Right lung (tissue), 5 donors: ENCODE measurements around the gene PLIN1. TPM values are rescaled to one million over a fixed set of nuclear protein-coding genes. Genes with fewer than 3 reads are reported as not detected.

Experiments
- DNase-seq, 2 donors: peaks; one replicate each; pipeline ENCODE4 v3.0.0-alpha.2; 2013
- polyA plus RNA-seq, 5 donors: library from polyadenylated mRNA; unstranded; fragments of 120-200 nt; gene quantifications; one replicate each; pipeline versions ENCODE4 v1.2.1 to v1.2.3, GENCODE V29; 2013; ENCODE audit warnings: inconsistent platforms in 1 of 5, low replicate concordance in 1 of 5; ENCODE audit not compliant: insufficient read length in 5 of 5, insufficient read depth in 1 of 5

PLIN1 gene
- polyA plus RNA-seq, 5 donors, result 0.79 to 1.4 (median 0.98) TPM

DNA sequence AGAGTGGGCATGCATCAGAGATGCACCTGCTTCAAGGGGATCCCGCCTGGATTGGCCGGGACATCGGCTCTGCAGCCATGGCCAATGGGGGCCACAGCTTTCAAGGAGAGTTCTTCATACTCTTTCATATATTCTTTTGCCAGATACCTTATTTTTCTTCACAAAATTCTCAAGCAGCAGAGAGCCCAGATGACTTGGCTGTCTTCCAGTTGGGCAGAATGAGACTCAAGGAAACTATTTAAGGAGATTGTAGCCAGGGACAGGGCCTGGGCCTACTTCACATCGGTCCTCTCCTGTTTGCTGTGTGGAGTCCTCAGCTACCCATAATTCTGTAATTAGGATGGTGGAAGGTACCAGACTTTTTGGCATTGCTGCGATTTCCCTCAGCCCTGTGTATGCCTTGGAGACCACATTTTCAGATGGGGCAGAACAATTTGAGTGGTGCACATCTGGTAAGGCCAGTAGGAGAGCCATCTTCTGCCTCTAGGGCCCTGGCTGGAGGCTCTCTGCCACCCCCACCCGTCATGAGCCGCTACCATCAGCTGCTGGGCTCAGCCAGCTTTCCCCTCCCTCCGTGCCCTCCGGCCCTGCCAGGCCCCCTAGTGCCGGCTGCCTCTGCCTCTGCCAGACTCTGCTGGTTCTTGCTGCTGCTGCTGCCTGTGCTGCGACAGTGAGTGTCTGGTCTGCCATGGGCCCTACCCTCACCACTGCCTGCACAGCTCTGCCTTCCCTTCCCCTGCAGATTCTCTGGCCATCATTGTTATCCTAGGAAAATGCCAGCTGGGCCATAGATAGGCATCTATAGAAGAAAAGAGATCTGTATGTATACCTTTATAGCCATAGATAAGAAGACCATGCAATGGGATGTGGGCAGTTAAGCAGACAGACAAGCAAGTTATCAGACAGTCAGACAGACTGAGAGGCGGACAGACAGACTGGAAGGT lies 6.7 kb downstream of the PLIN1 start:
- DNase-seq, result no peak

DNA sequence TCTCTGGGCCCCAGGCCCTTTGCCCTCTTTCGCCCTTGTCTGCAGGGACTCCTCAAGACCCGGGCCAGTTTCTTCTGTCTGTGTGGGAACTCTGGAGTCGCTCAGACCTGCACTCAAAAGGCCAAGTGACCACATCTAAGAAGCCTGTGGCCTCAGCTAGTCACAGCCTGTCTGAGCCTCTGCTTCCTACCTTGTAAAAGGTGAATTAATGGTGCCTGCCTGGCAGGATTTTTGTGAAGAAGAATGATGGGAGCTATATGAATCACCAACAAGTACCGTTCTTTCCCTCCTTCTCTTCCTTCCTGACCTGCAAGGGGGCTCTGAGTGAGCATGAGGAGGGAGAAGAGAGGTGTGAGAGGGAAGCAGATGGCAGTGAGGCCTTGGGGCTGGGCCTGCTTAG lies 7.5 kb downstream of the PLIN1 start:
- DNase-seq, result no peak

DNA sequence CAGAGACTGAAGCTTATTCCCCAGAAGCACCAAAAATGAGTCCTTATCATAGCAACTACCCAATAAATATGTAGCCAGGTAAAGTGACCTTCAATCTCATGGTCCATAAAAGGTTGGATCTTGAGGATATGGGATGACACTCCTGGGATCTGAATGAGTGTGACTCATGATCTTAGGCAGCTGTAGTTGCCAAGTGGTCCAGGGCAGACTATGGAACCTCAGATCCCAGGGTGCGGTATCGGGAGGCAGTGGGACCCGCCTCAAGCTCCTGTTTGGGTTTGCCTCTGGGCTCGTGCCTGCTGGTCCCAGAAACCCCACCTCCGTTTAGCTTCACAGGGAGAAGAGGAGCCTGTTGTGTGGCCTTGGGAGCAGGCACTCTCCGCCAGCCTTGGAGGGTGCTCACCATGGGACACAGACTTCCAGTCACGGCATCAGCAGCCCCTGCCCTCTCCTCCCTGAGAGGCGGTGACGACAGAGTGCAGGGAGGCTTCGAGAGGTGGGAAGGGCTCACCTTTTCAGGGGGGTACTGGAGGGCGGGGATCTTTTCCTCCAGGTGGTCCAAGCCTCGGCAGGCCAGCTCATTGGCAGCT lies 8.1 kb downstream of the PLIN1 start:
- DNase-seq, result no peak

DNA sequence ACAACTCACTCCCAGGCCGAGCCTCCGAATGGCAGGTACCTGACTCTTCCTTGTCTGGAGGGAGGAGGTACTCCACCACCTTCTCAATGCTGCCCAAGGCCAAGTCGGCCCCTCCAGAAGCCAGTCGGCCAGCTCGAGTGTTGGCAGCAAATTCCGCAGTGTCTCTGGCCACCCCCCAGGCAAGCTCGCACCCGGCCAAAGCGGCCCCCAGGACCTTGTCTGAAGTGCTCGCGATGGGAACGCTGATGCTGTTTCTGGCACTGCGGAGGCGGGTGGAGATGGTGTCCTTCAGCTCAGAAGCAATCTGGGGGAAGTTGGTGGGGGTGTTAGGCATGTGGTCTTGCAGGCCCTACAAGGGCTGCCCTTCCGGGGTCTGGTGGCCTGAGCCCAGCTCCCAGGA lies 9.2 kb downstream of the PLIN1 start:
- no peak for DNase-seq

DNA sequence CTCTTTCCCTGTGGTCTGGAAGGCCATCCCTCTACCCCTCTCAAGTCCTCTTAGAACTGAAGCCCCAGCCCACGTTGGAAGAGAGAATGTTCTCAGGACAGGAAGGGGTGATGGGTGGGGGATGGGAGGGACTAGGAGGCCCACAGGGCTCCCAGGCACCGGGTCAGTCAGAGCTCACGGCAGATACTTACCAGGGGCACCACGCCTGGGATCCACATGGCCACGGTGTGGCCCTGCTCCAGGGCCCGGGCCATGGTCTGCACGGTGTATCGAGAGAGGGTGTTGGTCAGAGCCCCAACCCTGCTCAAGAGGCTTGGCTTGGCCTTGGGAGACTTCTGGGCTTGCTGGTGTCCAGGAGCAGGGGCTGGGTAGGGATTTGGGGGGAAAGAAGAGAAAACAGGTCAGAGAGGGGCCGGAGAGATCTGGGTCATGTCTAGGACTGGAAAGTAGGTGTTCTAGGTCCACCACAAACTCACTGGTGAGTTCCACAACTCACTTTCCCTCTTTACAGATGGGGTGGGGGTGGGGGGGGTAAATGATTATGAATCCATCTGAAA lies 9.8 kb downstream of the PLIN1 start:
- no peak for DNase-seq

DNA sequence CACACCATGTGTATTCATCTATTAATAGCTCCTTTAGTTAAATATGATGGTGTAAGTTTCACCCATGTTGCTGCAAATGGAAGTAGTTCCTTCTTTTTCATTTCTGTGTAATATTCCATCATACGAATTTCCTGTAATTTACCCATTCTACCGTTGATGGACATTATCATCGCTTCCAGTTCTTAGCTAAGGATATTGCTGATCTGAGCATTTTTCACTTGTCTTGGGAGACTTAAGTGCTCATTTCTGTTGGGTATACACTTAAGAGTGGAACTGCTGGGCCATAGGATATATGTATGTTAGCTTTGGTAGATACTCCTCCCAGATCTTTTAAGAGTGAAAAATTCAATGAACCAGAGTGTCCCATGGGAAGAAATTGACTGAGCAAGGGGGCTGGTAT lies 11.0 kb downstream of the PLIN1 start:
- DNase-seq, result no peak

DNA sequence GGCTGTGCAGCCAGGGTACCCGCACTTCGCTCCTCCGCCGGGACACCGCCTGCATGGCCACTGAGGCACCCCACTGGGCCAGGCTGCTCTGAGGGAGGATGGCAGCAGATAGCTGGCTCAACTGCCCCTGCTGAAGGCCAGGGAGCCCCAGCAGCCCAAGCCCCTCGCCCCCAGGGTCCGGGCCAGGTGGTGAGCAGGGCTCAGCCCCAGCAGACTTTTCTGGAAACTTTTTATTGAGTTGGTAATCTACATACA lies 11.5 kb downstream of the PLIN1 start:
- DNase-seq, result no peak

DNA sequence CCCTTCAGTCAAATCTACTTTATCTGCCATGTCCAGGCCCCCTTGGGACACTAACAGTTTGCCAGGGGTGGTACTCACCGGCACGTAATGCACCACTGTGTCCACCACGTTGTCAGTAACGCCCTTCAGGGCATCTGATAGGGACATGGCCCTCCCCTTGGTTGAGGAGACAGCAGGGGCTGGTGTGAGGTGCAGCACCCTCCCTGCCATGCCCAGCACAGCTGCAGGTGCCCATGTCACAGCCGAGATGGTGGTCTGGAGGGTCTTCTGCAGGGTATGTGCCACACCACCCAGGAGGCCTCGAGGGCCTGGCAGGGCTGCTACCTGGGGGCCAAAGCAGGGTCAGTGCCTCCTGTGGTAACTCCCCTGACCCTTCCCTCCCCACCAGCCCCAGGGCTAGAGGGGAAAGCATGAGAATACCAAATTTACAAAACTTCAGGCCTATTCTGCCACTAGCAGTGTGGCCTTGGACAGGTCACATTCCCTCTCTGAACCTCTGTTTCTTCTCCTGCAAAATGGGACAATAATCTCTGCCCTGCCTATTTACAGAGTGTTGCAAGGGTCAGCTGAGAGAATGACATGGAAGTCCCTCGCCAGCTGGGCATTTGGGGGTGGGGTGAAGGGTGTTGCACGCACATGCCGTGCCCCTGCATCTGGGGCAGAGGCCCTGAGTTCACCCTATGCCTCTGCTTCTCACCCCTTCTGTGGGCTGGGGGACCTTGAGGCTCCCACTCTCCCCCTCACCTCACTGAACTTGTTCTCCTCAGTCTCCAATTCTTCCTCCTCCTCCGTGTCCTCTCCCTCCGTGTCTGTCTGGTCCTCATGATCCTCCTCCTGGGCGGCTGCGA lies 12.1 kb downstream of the PLIN1 start:
- DNase-seq, result no peak

DNA sequence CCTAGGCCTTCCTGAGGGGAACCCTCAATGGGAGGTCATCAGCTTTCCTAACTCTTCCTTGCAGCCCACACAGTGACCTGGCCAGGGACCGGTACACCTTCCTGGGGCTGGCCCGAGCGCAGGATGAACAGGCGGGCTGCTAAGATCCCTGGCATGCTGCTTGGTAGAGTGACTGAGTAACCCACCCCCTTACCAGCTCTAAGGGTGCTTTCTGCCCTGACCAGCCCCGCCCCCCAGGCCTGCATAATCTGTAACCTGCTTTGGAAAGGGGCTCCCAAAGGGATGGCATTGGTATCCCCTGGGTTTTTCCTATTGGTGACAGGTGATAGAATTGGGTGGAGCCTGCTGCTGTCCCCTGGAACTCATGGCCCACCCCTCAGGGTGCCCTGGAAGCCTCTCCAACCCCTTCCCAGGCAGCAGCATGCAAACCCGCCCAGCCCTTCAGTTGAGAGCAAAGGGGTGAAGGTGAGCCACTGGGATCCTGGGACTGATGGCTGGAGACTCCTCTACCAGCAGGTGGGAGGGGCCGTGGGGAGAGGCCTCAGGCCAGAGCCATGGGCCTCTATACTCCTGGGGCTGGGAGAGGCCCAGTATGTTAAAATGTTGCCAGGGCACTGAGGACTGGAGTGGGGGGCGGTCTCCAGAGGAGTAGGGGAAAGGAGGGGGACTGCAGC lies 12.8 kb downstream of the PLIN1 start:
- no peak for DNase-seq

DNA sequence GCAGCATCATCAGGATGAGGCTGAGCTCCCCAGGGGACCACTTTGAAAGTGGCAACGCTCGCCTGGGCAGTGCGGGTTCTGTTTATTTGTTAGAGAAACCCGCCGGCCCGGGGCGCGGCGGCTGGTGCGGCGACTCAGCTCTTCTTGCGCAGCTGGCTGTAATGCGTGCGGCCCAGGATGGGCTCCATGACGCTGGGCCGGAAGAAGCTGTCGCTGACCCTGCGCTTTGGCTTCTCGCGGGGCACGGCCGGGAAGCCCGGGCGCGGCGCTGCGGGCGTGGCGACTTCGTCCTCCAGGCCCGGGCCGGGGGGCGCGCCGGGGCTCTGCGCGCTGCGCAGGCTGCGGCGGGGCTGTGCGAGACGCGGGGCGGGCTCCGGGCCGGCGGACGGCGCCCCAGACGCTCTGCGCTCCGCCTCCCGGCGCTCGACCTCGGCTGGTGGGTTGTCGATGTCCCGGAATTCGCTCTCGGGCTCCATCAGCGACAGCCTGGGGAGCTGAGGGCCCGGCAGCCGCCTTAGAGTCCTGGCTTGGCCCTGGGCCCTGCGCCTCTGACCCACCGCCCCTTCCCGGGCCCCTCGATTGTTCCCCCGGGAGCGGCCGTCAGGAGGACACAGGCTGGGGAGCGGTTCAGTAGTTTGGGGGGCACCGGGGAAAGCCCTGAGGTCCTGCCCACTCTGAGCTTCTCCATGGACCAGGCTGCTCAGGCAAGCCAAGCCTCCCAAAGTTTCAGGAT lies 13.6 kb downstream of the PLIN1 start:
- peak; percentile 64 to 66 for DNase-seq

DNA sequence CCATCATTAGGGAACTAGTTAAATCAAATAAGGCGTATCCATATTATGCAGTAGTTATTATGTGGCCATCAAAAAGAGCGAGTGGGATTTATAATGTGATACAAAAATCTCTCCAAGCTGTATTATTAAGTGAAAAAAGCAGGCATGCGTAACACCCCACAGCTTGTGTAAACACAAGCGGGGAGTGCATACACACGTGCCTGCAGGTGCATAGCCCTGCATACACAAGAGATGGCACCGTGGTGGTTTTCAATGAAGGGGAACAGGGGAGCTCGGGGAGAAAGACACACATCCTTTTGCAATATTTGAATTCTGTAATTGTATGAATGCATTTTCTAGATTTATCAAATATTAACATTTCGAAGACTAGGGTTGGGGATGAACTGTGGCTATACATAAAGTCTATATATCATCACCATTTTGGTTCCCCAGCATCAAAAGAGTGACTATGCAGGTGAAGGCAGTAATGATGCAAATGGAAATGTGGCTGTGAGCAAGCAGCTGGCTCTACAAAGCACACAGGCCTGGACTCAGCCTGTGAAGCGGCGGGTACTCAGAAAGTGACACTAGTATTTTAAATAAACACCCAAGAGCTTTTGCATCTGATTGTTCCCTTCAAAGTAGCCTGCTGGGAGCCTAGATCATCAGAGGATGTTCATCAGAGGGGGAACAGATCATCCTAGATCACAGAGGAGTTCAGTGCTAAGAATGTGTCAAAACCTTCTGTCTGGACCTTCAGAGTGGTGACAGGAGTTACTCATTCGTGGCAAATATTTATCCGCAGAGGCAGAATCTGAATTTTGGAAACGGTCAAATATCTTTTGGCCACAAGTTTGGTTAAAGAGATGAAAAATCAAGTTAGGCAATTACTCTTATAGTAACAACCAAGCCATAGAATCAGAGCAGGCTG lies 14.5 kb downstream of the PLIN1 start:
- DNase-seq, result no peak

DNA sequence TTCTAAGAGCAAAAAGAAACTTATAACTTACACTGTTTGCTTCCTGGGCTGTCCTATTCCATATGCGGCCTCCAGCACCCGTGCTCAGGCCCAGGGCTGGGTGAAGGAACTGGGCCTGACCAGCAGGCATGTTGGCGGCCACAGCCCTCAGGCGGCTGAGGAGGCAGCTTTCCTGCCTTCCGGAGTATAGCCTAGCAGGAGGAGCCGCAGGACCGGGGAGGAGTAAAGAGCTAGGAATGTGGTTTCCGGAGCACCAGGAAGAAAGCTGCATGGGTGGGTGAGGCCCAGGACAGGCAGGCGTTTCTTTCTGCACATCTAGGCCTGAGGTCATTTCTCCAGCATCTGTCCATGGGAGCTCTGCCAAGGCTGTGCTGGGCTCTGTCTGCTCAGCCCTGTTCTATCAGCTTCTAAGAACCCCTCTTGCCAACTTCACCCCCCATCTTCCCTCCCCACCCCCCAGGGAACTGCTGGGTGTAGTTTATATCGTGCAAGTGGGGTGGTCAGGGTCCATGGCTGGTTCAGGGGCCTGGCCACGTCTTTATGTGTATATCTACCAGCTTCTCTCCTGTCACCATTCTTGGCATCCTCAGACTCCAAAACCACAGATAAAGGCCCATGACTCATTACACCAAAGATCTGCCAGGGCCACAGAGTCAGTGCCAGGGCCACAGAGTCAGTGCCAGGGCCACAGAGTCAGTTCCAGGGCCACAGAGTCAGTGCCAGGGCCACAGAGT lies 16.1 kb downstream of the PLIN1 start:
- peak; percentile 31 to 38 for DNase-seq

DNA sequence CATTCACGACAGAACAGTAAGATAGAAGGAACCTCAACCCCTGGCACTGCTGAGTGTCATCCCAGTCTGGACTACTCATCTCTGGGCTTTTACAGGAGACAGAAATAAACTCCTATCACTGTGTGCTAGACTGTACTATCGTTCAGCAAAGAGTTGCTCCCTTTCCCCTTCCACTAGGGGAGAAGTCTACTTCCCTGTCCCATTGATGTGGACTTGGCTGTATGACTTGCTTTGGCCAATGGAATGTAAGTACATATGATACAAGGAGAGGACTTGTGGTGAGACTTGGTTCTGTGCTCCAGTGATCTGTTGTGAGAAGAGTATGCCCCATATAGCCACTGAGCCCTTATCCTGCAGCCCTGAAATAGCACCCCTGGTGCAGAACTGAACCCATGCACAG lies 18.6 kb downstream of the PLIN1 start:
- DNase-seq, result no peak

DNA sequence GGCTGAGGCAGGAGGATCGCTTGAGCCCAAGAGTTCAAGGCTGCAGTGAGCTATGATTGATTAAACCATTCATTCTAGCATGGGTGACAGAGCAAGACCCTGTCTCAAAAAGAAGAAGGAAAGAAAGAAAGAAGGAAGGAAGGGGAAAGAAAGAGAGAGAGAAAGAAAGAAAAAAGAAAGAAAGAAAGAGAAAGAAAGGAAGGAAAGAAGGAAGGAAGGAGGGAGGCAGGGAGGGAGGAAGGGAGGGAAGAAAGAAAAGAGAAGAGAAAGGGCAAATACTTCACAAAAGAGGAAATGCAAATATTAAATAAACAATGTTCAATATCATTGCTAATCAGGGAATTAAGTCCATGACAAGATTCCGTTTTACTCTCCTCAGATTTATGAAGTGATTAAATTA lies 19.9 kb downstream of the PLIN1 start:
- no peak for DNase-seq

DNA sequence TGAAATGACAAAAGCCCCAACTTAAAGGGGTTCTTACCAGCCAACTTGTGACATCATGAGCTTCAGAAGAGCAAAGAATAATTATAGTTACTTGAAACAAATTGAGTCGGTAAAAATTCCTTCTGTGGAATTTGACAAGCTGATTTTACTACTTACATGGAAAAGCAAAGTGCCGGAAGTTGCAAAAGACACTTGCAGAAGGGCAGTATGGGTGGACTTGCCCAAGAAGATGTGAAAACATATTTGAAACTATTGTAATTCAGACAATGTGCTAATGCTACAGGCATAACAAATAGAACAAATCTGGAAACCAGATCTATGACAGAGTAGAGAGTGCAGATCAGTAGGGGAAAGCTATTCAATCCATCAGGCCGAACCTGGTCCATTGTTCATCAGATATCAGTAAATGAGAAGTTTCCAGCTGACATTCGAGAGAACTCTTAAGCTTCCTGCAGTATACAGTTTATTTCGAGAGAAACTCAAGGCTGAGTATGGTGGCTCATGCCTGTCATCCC lies 21.4 kb downstream of the PLIN1 start:
- DNase-seq, result no peak

DNA sequence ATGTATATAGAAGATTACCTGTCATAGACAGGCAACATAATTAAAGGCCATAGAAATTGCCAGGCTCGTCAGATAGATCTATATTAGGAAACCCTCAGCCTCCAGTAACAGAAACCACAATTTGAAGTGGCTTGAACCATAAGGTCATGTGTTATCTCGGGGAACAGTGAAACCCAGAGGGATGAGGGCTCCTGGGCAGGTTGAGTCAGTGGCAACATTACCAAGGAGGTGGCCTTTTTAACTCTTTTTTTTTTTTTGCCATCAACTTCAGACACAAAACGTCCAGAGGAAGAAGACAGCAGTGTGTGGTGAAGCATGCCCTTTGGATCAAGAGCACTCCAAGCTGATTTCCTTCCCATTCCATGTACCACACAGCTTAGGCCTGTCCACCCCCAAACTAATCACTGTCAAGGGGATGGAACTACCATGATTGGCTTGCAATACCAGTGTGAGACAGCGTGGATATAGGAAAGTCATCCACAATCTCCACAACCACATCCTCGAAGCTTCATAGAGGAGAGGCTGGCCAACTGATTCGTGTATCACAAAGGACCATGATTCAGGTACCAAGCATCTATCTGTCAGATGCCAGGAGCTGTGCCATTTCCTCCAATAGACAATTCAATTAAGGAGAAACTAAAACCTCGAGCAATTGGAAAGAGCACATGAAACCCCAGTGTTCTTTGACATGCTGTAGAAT lies 22.9 kb downstream of the PLIN1 start:
- no peak for DNase-seq

DNA sequence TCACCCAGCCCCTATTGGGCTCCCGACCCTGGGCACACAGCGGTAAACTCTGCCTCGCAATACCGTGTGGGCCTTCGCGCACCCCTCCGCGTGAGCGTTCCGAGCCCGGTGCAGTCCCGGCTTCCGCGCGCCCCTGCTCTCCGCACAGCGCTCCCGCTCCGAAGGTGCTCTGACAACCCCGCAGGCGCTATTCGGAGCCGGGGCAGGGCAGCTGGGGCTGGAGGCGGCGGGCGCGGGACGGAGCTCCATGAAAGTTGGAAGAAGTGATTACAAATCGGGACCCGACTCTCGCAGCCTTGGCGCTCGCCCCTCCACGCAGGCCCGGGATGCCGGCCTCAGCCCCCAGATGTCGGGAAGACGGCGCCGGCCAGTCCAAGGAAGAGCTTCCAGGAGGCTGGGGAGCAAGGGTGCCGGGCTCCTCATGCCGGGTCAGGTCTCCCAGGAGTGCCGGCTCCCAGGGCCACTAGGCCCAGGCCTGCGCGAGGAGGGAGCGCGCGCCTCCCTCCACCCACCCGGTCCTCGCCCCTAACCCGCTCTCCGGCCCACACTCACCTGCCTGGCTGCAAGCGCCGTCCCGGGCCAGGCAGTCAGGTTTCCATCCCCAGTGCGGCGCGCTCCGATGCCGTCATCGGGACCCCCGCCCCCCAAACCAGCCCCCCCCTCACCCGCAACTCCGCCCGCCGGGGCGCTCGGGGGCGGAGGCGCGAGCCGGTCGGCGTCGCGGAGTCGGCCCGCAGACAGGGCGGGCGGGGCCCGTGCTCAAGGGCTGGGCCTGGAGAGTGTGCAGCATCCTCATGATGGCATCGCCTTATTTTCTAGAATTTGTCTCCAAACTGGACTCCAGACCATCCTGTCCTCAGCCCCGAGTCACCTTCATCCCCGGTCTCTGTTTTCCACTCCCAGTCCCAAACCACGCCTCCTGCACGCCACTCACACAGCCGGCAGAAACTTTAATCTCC lies 24.0 kb downstream of the PLIN1 start, which contains the start of gene KIF7:
Gene KIF7 (minus strand): TSS at position 621 of the 959 bp plus-strand sequence. CDS start 2,537 bp downstream, outside the sequence.
- DNase-seq, result peak; percentile 44 to 63
